Thyroid gland (tissue), 4 donors: ENCODE measurements around the gene SH3BP4.

ENCODE experiments used
- CTCF ChIP-seq, 6 experiments: fragments of 200-600 bp in 3 of 6; fragments of 450-650 bp in 3 of 6; sonication (generic) in 3 of 6; IDR thresholded peaks; one replicate each; pipeline ENCODE4 v1.5.1; 2016 to 2019; ENCODE audit warnings: antibody characterized with exemption in 6 of 6, mild to moderate bottlenecking in 2 of 6, inconsistent platforms in 1 of 6, moderate library complexity in 1 of 6
- POLR2A ChIP-seq, 2 donors: fragments of 450-650 bp; IDR thresholded peaks; one replicate each; pipeline ENCODE4 v1.6.1; 2017; ENCODE audit warnings: antibody characterized with exemption in 2 of 2, mild to moderate bottlenecking in 2 of 2, moderate library complexity in 1 of 2

- TF ChIP-seq CTCF (IDR thresholded peaks at IDR 0.05) (no peak), POLR2A (IDR thresholded peaks at IDR 0.05) (no peak)
Measured at GRCh38 chr2:235078182-235078581, 126.4 kb downstream of the SH3BP4 start.
